NCI-H345 (cell line): ENCODE results near the gene TNNT2.

Experiments used
- DNase-seq: peaks from one replicate; lab custom pipeline; 2025; lab: John Stamatoyannopoulos, UW

TNNT2 gene

GRCh38 chr1:201334325-201335173, 42.9 kb downstream of the TNNT2 start:
- DNase-seq, result no peak

GRCh38 chr1:201332616-201333335, 44.7 kb downstream of the TNNT2 start:
- no peak for DNase-seq

DNA sequence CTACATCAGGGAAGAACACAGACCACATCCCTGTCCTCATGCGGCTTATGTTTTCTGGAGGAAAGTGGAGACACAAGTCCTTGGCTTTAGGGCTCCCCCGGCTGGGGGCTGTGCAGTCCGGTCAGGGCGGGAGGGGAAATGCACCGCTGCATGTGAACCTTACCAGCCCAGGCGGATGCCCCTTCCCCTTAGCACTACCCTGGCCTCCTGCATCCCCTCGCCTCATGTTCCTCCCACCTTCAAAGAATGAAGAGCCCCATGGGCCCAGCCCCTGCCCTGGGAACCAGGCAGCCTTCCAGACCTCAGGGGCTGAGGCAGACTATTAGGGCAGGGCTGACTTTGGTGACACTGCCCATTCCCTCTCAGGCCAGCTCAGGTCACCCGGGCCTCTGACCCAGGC, 45.5 kb downstream of the TNNT2 start:
- DNase-seq, result no peak

- no peak for DNase-seq
Observed at GRCh38 chr1:201331166-201331565, 46.3 kb downstream of the TNNT2 start.

GRCh38 chr1:201330541-201330940, 46.9 kb downstream of the TNNT2 start:
- no peak for DNase-seq

DNA sequence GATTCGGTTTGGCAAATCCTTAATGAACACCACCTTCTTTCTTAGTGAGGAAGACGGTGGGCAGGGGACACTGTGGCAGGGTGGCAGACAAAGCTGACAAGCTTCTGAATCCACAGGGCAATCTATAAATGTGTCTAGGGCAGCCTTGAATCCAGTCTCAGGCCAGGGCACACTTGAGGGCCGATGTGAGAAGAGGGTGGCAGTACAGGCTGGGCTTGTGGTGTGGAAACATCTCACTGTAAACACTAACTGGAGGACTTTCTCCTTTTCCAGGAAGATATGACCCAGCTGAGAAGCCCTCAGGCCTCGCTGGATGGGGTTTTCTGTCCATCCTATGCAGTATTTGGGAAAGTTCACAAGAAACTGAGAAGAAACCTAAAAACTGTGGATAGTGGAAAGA, 47.7 kb downstream of the TNNT2 start:
- no peak for DNase-seq

DNA sequence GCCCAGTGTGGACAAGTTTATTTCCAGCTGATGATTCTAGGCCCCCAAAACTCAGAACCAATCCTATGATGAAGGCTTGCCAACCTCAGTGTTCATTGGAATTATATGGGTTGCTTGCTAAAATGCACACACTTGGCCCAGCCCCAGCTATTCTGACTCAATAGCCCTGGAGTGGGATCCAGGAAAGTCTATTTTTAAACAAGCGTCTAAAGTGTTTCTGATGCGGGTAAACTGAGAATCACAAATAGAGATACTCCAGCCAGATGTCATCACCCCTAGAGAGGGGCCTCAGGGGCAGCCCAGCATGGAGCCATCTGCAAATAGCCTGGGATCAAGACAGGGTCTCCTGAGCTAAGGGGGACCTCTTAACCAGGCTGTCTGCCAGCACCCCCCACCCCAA, 48.2 kb downstream of the TNNT2 start:
- no peak for DNase-seq

DNA sequence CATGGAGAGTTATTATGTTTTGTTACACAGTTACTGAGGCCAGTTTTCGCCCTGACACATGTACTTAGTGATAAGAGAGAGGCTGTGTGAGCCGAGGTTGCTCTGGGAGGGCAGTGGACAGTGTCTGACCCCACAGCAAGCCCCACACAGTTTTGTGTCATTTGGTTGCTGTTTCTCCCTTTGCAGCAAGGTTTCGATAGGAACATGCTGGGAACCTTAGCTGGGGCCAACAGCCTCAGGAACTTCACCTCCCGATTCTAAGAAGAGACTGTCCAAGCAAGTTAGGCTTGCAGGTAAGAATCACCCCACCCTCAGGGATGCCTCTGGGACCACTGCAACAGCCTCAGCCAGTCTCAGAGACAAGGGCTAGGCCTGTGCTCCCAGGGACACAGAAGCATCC, 48.9 kb downstream of the TNNT2 start:
- DNase-seq, result no peak

DNA sequence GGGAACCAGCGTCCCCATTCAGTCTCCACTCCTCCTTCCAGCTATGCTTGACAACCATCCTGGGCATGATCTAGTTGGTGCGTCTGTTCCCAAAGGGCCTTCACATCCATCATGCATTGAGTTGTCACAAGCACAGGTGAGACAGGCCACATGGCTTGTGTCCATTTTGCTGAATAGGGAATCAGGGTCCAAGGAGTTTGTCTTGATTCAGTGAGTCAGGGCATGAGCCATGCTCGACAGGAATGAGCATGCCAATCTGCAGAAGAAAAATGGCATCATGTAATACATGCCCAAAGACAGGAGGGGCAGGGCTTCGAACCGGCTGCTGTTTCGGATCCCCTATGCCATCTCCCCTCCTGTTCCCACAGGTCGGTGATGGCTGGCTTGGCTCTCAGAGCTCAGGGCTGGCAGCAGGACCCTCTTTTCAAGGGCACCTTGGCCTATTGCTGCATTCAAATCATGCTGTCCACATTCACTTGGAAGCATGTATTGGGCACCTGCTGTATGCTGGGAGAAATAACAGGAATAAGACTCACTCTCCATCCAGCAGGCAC, 49.7 kb downstream of the TNNT2 start:
- no peak for DNase-seq

GRCh38 chr1:201326710-201327109, 50.8 kb downstream of the TNNT2 start:
- no peak for DNase-seq

GRCh38 chr1:201325678-201326060, 51.8 kb downstream of the TNNT2 start:
- no peak for DNase-seq

- no peak for DNase-seq
Observed at GRCh38 chr1:201324821-201325677, 52.4 kb downstream of the TNNT2 start.

DNA sequence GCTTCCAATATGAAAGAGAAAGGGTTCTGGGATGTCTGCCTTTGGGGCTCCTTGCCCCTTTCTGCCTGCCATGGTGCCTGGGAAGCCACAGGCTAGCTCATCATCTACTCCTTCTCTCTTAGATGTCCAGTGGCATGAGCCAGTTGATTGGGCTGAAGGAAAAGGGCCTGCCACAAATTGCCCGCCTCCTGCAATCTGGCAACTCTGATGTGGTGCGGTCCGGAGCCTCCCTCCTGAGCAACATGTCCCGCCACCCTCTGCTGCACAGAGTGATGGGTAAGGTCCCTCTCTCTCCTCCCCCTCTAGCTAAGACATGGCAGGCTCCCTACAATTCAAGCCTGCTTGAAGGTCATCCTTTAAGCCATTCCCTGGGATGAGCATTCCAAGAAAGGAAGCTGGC, 53.2 kb downstream of the TNNT2 start:
- no peak for DNase-seq

- DNase-seq, result no peak
Observed at GRCh38 chr1:201322653-201323510, 54.6 kb downstream of the TNNT2 start.

- DNase-seq, result no peak
Observed at GRCh38 chr1:201321826-201322390, 55.6 kb downstream of the TNNT2 start.

GRCh38 chr1:201320168-201320788, 57.2 kb downstream of the TNNT2 start:
- no peak for DNase-seq

GRCh38 chr1:201319631-201320030, 57.8 kb downstream of the TNNT2 start:
- no peak for DNase-seq

DNA sequence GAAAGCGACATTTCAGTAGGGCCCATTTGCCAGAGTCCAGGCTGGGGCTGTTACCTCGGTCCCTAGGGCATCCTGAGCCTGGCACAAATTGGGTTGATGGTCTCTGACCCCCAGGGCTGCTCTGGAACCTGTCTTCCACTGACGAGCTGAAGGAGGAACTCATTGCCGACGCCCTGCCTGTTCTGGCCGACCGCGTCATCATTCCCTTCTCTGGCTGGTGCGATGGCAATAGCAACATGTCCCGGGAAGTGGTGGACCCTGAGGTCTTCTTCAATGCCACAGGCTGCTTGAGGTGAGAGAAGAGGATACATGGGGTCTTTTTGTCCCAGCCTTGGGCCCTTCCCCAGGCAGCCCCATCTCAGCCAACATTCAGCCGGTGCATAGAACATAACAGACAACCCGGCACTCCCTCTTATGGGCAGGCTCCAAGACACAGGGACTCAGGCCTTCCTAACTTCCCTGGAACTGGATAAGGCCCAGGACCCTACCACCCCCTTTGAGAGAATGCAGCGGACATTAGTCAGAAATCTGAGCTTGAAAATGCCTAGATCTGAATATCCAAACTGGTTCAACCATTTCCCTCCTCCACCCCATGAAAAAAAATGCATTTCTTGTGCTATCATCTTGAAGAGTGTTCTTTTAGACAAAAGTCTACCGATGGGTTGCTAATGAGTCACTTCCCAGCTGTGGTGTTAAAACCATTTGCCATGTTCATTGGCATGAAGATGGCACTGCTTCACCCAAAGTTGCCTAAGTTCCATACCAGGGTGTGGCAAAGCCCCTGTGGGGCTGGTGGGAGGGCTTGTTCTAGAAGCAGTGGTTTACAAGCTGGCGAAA, 58.8 kb downstream of the TNNT2 start:
- DNase-seq, result no peak

GRCh38 chr1:201317551-201317950, 59.9 kb downstream of the TNNT2 start:
- no peak for DNase-seq

DNA sequence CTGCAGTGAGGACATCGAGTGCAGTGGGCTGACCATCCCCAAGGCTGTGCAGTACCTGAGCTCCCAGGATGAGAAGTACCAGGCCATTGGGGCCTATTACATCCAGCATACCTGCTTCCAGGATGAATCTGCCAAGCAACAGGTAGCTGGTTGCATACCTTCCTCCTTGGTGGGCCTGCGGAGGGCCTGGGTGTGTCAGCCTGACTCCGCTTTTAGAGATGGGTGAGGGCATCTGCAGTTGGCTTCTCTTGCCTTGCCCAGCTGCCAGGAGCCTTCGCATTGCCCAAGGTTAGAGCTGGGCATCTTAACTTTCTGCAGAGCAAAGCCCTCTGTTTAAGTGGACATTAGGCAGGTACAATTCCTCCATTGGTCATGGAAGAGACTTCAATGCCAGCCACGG, 60.9 kb downstream of the TNNT2 start:
- no peak for DNase-seq
